SK-N-SH (cell line): Measurements from ENCODE around the gene LILRB5.
"Not testable (repeated sequence)": the region's sequence is repeated elsewhere in the genome, so short reads cannot be mapped to it uniquely, and the experiment has no call there.

ENCODE experiments used
- CTCF ChIP-seq: fragments of 200-600 bp; sonication (generic); IDR thresholded peaks from 2 replicates; pipeline ENCODE4 v1.6.1; 2017; ENCODE audit warnings: antibody characterized with exemption, mild to moderate bottlenecking, moderate library complexity
- EP300 ChIP-seq, 2 experiments: IDR thresholded peaks; 2 replicates each; pipeline versions ENCODE4 v1.4.0 to v1.6.1; 2012; ENCODE audit warnings: borderline replicate concordance in 1 of 2, low read depth in 1 of 2, low read length in 1 of 2
- EZH2phosphoT487 ChIP-seq: fragments of 200-600 bp; sonication (generic); IDR thresholded peaks from 2 replicates; pipeline ENCODE4 v1.6.1; 2017; ENCODE audit warnings: low read depth, mixed run types, mild to moderate bottlenecking, antibody characterized with exemption, moderate library complexity, borderline replicate concordance
- GATA2 ChIP-seq: sonication (generic); formaldehyde crosslinking; IDR thresholded peaks from 2 replicates; pipeline ENCODE4 v1.5.0; 2020; ENCODE audit warnings: mild to moderate bottlenecking, missing genetic modification reagents
- JUND ChIP-seq: IDR thresholded peaks from 2 replicates; pipeline ENCODE4 v1.4.0; 2012
- MAX ChIP-seq: IDR thresholded peaks from 2 replicates; pipeline ENCODE4 v1.4.0; 2012; ENCODE audit warnings: low read depth
- MXI1 ChIP-seq: IDR thresholded peaks from 2 replicates; pipeline ENCODE4 v1.6.1; 2012; ENCODE audit warnings: mild to moderate bottlenecking, low read depth, low read length, improper control_type of control experiment
- SIN3A ChIP-seq: IDR thresholded peaks from 2 replicates; pipeline ENCODE4 v1.6.1; 2012; ENCODE audit warnings: low read depth, mild to moderate bottlenecking, low read length, moderate library complexity, borderline replicate concordance
- SMC3 ChIP-seq: IDR thresholded peaks from 2 replicates; pipeline ENCODE4 v1.6.1; 2012; ENCODE audit warnings: low read depth, low read length, improper control_type of control experiment
- TAF1 ChIP-seq: IDR thresholded peaks from 2 replicates; pipeline ENCODE4 v1.6.1; 2012; ENCODE audit warnings: low read depth, mild to moderate bottlenecking, low read length, moderate library complexity, borderline replicate concordance
- TEAD4 ChIP-seq: IDR thresholded peaks from 2 replicates; pipeline ENCODE4 v1.4.0; 2012; ENCODE audit warnings: mild to moderate bottlenecking, borderline replicate concordance; ENCODE audit not compliant: insufficient read depth
- USF2 ChIP-seq: fragments of 150-350 bp; IDR thresholded peaks from 2 replicates; pipeline ENCODE4 v1.6.1; 2017; ENCODE audit warnings: antibody characterized with exemption, low read length, low read depth, borderline replicate concordance
- ZBTB33 ChIP-seq: IDR thresholded peaks from 2 replicates; pipeline ENCODE4 v1.4.0; 2012; ENCODE audit warnings: low read depth, borderline replicate concordance

- TF ChIP-seq CTCF; EP300 (IDR thresholded peaks at IDR 0.05; ENCODE audit: borderline replicate concordance in 1 of 2, low read depth in 1 of 2, low read length in 1 of 2); MXI1; MAX; TAF1; SMC3; GATA2 (CRISPR knock-in tag); EZH2phosphoT487; JUND; SIN3A; TEAD4; USF2; ZBTB33: not testable (repeated sequence)
Measured at GRCh38 chr19:54221947-54222346, 35.1 kb downstream of the LILRB5 start.
